Fibroblast of skin of abdomen (primary cell): Measurements from ENCODE around the gene KMT2E.
"Not testable (repeated sequence)": the region's sequence is repeated elsewhere in the genome, so short reads cannot be mapped to it uniquely, and the experiment has no call there.

Source experiments
- DNase-seq: peaks from one replicate; pipeline ENCODE4 v3.0.0-alpha.2; 2013

Gene KMT2E

DNA sequence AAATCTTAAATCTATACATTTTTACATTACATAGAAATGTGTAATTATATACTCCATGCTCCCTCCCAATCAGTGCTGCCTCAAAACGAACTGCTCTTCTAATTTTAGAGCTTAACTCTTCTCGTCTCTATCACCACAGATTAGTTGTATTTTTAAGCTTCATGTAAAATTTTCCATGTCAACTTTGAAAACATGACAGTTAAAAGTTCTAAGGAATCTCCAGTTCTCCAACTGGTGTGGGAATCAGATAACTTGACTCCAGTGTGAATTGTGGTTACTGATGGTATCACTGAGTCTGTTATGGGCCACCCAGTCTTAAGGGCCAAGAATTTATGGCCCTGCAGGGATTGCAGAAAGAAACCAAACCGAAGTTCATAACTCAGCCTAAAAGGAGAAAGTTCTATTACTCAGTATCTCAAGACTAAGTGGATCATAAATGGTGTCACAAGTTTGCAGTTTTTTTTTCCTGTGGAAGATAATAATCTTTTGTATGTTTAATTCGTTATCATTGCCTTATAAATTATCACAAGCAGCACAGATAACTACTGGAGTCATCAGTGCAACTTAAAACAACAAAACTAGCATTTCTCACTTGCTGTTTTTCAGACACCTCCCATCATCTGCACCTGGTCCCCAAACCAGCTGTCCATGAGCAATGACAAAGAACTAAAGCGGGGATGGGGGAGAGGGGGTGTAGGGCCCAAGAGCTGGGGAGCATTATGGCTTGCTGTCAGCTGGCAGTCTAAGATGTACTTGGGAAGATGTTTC is 31.5 kb upstream of the KMT2E start:
- peak; percentile 36 for DNase-seq

DNA sequence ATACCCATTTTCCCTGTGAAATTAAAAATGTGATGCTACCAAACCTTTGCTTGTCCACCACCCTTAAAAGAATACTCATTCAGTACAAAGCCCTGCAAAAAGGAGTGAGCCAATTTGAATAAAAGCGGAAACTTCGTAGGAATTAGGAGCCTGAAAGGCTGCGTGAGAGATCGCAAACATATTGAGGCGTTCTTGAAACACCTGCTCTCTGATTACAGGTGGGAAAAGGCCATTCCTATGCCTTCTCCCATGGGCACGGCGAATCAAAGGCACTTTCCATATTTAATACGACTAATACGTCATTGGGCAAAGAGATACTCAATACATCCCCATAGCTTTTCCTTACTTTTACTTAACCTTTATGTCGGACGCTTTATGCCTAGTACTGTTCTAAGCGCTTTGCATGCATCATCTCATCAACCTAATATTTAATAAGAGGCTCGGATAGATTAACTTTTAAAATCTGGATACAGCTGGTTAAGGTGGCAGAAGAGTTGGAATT is 30.9 kb upstream of the KMT2E start:
- DNase-seq, result no peak

DNA sequence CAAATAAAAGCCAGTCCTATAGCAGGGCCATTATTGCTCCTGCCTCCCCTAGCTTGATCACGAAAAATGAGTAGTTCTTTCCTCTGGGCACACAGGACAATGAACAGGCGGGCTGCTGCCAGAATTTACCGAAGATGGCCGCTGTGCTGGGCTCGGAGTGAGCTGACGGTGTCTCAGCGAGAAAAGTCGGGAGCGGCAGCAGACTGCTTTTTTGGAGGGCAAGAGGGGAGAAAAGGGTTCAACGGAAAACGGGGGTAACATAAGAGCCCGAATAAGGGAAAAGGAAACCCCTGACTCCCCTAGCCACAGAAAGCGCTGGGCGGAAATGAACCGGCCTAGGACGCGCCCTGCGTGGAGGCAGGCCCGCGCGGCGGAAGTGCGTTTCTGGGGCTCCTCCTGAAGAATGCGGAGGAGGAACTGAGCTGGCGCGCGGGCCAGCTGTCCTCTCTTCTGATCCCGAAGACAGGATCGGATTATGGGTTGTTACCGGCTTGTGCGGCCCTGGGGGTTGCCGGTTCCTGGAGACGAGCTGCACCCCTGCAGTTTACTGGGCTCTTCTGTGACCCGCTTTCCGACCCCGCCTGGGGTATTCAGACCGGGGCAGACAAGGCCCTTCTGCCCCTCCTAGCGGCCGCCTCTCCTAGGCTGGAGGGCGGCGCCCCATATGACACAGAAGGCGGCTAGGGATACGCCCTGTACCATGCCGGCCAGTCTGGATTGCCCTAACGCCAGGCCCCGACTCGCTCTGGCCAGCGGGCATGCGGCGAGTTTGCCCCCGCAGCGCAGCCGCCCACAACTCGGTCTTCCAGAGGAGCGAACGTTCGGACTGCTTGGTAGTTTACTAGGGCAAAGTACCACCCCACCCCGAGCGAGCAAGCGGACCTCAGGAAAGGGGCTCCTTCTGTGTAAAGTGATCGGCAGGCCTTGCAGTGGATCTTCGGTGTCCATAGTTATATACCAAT is 30.1 kb upstream of the KMT2E start:
- DNase-seq, result peak; percentile 82

DNA sequence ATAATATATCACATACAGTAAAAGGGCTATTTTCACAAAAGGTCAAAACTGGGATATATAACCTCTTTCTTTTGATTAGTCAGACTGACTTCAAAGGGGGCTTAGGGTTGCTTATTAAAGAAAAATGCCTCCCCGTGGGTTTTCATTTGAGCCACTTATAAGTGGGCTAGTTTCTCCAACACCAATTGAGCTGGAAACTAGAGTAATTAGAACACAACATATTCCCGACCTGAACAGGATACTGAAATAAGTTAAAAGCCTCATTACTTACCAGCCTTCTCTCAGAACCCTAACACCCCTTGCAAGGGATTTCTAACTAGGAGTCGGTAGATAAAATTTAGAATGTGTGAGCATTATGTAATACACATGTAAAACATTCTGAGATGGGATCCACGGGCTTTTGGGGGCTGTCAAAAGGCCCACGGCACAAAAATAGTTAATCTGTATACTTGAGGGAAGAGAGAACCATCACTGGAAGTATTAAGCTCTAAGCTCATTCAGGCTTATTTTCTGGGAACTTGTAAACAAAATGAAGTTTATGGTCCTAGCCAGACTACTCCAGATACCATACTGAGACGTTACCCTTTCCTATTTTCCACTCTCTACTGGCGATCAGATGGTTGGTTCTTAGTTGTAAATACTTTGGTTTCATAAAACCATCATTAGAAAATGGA is 29.3 kb upstream of the KMT2E start:
- DNase-seq, result no peak

DNA sequence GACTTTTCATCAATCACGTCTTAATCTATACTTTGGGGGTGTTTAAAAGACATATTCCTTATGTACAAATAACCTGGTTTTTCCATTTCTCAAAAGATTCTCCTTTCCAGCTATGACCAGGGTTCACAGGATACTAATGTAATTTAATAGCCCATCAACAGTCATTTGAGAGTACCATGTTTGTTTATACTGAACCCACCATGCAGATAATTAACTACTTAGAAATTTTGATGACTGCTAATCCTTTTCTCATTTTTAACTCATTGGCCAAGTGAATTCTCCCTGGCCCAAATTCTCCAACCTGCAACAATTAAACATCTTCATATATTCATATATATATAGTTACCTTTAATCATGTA is 28.8 kb upstream of the KMT2E start:
- no peak for DNase-seq

DNA sequence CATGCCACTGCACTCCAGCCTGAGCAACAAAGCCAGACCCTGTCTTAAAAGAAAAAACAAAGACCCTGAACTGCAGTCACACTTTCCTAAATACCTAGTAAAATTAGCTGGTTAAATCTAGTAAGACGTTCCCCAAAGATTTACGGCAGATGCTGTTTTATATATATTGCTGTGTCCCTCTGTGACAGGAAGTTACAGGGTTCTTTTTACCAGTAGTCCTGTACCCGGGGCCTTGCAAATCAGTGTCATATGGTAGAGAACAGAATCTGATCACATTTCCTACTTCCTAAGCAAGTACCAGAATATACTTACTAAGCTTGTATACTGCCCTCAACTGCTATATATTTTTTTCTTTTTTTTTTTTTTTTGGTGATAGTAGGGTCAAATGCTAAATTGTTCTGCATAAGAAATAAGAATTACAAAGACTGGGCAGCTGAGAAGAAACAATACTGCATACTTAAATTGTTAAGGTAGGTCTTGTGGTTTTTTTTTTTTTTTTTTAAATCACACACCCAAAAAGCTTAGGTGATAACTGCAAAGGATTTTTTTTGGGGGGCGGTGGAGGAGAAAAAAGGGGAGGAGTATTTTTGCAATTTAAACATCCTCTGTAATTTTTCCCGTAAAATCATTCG is 27.3 kb upstream of the KMT2E start:
- DNase-seq, result no peak

DNA sequence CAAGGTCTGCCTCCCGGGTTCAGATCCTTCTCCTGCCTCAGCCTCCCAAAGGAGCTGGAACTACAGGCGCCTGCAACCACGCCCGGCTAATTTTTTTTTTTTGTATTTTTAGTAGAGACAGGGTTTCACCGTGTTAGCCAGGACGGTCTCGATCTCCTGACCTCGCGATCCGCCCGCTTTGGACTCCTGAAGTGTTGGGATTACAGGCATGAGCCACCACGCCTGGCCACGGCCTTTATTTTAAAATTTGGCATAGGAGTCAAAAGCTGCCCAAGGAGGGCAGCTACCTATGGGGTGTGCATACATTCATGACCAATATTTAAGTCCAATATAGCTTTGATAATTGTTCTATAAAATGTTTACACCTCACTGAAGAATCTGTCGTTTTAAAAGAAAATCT is 26.6 kb upstream of the KMT2E start:
- DNase-seq, result not testable (repeated sequence)

DNA sequence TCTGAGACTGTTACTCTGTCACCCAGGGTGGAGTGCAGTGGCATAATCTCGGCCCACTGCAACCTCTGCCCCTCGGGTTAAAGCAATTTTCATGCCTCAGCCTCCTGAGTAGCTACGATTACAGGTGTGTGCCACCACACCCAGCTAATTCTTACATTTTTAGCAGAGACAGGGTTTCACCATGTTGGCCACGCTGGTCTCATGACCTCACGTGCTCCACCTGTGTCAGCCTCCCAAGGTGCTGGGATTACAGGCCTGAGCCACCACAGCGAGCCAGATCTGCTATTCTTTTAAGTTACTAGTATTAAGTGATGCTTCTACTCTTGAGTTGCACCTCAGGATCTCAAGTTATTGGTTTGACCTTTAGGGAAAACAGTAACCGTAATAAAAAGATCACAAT is 23.0 kb upstream of the KMT2E start:
- no peak for DNase-seq

DNA sequence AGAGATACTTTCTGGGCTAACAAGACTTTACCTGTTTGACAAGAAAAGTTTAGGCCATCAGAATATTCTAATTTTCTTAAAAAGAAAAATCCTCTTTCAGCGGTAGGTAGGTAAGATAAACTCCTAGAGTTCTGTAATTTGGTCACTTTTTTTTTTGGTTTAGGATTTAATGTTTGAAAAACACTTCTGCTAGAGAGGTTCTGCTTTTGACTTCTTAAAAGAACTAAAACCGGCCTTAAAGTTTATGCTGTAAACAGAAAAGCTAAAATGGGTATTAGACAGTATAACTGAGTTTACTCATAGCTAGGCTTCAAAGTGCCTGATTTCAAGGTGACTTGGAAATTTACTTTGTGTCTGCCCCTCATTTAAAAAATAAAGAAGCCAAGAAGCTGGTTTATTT is 21.7 kb upstream of the KMT2E start:
- no peak for DNase-seq

DNA sequence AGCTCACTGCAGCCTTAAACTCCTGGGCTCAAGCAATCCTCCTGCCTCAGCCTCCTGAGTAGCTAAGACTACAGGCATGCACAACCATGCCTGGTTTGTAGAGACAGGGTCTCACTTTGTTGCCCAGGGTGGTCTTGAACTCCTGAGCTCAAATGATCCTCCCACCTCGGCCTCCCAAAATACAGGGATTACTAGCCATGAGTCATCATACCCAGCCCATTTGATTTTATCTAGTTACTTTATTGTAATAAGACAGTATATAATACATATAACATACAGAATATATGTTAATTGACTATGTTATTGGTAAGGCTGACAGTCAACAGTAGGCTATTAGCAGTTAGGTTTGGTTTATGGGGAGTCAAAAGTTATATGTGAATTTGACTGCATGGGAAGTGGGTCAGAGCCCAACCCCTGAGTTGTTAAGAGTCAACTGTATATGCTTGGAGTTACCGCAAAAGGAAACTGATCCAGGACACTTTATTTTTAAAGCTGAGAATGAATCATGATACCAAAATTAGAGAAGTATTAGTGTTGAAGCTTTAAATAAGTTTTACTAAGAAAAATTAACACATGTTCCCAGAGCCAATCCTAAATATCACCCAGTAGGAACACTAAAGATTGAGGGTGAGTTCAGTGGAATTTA is 20.7 kb upstream of the KMT2E start:
- no peak for DNase-seq

DNA sequence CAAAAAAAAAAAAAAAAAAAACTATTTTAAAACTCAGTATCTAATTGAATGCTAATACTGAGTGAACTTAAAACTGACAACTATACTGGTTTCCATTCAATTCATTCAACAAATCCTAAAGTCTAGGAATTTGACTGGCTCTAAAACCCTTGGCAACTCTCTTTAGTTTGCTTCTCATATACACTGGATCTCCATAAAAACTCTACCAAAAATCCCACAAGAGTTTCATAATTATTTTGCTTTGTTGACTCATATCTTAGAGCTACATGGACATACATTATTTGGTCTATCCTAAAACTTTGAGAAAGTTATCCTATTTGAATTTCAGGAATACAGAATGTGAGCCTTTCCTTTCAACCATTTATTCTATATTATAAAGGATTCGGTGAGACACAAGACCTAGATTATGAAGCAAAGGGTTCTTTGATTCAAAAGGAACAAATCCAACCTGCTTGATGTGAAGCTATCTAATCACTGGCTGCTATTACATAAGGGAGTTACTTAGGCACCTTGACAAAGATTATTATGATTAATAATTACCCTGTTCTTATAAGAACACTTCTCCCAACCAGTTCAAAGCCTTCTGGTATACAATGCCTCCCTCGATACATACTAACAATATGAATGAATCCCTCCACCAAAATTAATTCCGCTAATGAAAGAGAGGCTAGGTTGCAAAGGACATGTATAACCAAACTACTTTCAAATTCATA is 15.8 kb upstream of the KMT2E start:
- DNase-seq, result no peak

DNA sequence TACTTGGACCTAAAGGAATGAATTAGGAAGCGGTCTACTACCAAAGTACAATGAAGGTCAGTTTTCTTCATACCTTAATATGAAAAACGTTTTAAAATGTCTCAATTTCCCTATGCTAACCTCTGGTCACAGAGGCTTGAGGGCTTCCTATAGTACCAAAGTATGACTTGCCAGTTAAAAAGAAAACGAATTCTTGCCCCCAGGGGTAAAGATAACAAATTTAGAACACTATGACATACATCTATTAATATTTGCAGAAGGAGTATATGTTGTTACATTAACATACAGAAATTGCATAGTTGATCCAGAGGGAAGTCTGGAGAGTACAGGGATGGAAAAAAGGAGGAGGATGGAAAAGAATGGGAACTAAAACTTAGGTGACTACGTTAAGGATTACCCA is 13.8 kb upstream of the KMT2E start:
- DNase-seq, result no peak

DNA sequence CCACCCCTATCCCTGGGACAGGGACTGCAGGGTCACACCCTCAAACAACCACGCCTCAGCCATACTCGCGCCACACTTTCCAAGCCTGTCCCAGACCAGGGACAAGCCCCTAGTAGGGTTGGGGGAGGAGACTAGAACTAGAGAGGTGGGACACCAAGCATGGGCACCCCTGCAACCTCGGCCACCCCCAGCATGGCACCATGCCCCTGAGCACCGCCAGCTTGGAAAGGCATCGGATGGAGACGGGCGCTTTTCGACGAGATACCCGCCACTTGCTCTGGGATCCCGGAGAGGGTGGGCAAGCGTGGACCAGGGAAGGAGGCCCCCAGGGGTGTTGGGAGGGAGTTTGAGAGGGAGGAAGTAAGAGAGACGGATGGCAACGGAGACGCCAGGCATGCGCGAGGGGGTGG is 13.1 kb upstream of the KMT2E start:
- no peak for DNase-seq

DNA sequence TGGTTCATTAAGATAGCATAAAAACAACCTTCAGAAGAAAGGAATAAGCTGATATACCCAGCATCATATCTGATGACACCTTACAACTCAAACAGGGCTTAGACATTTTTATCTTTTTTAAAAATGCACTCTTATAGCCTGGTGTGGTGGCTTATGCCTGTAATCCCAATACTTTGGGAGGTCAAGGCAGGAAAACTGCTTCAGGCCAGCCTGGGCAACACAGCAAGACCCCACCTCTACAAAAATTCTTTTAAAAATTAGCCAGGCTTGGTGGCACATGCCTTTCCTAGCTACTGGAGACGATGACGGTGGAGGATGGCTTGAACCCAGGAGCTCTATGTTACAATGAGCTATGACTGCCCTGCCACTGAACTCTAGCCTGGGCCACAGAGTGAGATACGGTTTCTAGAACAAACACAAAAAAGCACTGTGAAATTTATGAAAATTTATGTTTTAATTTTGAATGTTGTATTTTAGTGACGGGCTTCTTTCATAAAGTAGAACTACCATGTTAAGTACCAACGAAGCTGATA is 12.3 kb upstream of the KMT2E start:
- no peak for DNase-seq

DNA sequence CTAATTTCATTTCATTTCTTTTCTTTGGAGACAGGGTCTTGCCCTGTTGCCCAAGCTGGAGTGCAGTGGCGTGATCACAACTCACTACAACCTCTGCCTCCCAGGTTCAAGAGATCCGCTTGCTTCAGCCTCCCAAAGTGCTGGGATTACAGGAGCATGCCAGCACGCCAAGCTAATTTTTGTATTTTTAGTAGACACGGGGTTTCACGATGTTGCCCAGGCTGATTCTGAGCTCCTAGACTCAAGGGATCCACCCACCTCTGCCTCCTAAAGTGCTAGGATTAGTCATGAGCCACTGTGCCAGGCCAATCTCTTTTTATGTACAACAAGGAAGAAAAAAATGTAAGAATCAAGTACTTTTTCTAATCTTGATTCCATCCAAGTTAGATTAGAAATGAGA is 10.7 kb upstream of the KMT2E start:
- DNase-seq, result peak; percentile 57

DNA sequence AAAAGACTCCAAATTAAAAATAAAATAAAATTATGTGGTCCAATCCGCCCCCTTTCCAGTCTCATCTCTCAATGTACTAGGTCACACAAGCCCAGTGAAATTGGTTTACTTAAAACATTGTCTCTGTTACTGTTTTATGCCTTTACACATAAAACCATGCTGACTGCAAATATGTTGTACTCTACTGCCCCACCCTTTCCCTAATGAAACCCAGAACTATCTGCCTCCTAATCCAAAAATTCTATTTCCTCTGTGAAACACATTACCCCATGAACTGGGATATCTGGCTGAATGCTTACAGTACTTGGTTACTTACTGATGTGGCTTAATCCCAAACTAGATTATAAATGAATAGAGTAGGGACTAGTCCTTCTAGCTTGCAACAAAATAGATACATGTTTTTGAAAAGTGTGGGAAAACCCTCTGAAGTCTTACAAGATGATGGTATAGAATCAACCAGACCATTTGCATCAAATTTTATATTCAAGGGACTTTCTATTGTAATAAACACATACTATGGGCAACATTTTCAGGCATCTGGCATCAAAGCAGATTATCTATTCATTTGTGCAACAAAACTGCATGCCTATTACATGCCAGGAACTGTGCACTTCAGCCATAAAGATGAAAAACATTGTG is 10.0 kb upstream of the KMT2E start:
- no peak for DNase-seq

DNA sequence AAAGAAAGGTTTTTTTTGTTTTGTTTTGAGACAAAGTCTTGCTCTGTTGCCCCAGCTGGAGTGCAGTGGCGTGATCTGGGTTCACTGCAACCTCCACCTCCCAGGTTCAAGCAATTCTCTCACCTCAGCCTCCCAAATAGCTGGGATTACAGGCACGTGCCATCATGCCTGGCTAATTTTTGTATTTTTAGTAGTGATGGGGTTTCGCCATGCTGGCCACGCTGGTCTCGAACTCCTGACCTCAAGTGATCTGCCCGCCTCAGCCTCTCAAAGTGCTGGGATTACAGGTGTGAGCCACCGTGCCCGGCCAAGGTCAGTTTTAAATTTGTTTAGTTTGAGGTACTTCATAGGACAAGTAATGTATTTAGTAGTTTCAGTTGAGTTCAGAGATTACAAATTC is 9.0 kb upstream of the KMT2E start:
- DNase-seq, result not testable (repeated sequence)

DNA sequence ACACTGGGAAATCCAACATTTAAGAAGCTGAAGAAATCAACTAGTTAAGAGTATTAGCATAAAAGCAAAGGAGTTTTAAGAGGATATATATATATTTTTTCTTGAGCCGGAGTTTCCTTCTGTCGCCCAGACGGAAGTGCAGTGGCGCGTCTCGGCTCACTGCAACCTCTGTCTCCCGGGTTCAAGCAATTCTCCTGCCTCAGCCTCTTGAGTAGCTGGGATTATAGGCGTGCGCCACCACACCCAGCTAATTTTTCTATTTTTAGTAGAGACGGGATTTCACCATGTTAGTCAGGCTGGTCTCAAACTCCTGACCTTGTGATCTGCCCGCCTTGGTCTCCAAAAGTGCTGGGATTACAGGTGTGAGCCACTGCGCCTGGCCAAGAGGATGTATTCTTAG is 8.5 kb upstream of the KMT2E start:
- DNase-seq, result not testable (repeated sequence)

DNA sequence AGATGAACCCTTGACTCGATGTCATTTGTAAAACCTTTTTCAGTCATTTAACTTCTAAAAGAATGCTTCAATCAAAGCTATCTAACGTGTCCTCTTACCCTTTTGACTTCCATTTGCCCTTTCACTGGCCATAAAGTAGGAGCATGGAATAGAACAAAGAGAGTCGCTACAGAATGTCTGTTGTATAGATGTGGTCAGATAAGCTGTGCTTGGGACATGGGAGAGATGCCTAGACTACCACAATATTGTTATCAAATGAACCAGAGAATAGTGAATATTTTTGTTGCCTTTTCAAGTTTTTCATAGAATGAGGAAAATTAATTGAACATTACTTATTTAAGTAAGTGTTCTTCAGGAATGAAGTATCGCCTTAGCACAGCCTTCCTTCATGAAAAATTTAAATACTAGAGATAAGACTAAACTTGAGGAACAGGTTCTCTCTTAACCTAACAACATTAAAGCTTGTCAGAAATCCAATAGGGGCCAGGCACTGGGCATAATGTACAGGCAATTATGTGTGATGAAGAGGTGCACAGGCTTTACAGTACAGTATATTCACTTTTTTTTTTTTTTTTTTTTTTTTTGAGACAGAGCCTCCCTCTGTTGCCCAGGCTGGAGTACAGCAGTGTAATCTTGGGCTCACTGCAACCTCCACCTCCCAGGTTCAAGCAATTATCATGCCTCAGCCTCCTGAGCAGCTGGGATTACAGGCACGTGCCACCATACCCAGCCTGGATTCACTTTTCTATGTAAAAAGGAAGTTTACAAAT is 7.5 kb upstream of the KMT2E start:
- DNase-seq, result no peak

DNA sequence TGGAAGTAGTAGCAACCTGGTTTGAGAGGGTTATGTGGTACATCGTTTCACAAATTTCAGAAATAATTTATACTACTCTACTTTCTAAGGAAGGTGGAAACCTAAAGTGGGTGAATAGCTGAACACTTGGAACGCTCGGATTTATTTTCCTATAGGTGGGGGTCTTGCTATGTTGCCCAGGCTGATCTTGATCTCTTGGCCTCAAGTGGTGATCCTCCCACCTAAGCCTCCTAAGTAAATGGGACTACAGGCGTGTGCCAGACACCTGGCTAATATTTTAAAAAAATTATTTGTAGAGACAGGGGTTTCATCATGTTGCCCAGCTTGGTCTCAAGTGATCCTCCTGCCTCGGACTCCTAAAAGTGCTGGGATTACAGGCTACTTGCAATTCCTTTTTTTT is 6.7 kb upstream of the KMT2E start:
- DNase-seq, result no peak
